ENCODE results near the gene HOXB8. TPM values are rescaled to one million over a fixed set of nuclear protein-coding genes. Genes with fewer than 3 reads are reported as not detected.

Gene HOXB8
- total RNA-seq, 1 donor from 2014 or later: not detected

DNA sequence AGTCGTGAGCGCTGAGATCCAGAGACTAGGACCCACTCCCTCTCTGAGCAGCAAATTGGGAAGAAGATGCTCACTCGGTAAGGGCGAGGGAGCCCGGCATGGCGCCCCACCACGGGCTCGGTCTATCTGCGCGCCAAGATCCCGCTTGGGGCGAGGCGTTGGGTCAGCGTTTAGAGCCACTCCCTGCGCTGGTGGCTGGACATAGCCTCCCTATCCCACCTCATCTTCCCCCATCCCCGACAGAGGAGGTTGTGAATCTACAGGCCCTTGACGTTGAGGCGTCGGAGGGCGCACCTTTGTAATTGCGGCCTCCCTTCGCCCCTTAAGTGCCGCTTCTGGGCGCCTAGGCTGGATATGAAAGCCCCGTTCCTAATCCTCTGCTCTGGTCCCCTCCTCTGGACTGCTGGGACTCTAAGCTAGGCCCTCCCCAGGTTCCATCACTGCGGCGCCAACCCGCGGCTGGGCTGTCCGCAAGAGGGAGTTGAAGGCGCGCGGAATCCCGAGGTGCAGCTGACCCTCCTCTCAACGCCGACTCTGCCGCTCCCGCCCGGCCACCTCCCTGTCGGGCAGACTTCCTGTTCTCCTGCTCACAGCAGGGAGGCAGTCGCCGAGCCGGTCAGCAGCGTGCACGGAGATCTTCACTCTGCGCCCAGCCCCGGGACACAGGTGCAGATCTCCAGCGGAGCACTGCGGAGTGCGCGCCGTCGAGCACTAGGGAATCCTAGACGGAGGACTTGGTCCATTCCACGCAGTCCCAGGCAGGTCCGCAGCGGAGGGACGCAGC lies 27.2 kb upstream of the HOXB8 start:
- peaks cover 9% of the 10 kb centered on the region for H3K9me3 Mint-ChIP-seq (ENCODE audit: unreplicated experiment)
- H3K4me3 Mint-ChIP-seq (ENCODE audit: unreplicated experiment): no peak overlapping the region
- H3K27ac Mint-ChIP-seq (ENCODE audit: unreplicated experiment): no peak overlapping the region
- peaks cover 43% of the 10 kb centered on the region for H3K27me3 Mint-ChIP-seq (ENCODE audit: unreplicated experiment)
- TF ChIP-seq, protein P1, sequence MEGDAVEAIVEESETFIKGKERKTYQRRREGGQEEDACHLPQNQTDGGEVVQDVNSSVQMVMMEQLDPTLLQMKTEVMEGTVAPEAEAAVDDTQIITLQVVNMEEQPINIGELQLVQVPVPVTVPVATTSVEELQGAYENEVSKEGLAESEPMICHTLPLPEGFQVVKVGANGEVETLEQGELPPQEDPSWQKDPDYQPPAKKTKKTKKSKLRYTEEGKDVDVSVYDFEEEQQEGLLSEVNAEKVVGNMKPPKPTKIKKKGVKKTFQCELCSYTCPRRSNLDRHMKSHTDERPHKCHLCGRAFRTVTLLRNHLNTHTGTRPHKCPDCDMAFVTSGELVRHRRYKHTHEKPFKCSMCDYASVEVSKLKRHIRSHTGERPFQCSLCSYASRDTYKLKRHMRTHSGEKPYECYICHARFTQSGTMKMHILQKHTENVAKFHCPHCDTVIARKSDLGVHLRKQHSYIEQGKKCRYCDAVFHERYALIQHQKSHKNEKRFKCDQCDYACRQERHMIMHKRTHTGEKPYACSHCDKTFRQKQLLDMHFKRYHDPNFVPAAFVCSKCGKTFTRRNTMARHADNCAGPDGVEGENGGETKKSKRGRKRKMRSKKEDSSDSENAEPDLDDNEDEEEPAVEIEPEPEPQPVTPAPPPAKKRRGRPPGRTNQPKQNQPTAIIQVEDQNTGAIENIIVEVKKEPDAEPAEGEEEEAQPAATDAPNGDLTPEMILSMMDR (IDR thresholded peaks at IDR 0.05; ENCODE audit: partially characterized antibody, unreplicated experiment): no peak
- DNase-seq: peak; percentile 38
- no peaks in the 10 kb centered on the region for H3K4me1 Mint-ChIP-seq (ENCODE audit: low read depth, unreplicated experiment)
- no peaks in the 10 kb centered on the region for H3K36me3 Mint-ChIP-seq (ENCODE audit: unreplicated experiment)

DNA sequence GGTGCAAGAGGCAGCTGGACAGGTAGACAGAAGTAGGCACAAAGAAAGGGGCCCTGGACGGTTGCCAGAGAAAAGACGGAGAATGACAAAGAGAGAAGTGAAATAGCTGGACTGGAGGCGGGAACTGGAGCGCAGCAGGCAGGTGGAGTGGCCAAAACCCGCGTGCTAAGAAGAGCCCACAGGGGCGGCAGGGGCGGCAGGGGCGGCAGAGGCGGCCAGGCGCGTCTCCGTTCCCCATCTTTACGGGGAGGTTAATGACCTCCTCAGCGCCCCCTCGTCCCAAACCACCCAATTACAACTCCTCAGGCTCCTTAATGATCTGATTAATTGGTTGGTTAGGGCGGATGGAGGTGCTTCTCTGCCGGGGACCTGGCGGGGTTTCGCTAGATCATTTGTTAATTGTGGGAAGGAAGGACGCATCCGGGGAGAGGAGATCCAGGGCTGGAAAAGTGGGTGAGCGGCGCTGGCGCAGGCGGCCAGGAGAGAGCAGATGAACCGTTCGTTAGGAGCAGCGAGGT lies 26.5 kb upstream of the HOXB8 start:
- Mint-ChIP-seq H3K9me3 (ENCODE audit: unreplicated experiment) (peaks cover 9% of the 10 kb centered on the region), H3K4me1 (ENCODE audit: low read depth, unreplicated experiment) (no peaks in the 10 kb centered on the region), H3K27ac (ENCODE audit: unreplicated experiment) (no peak overlapping the region), H3K36me3 (ENCODE audit: unreplicated experiment) (no peaks in the 10 kb centered on the region), H3K4me3 (ENCODE audit: unreplicated experiment) (peak overlapping the region; percentile 28), H3K27me3 (ENCODE audit: unreplicated experiment) (peaks cover 45% of the 10 kb centered on the region)
- no peak for DNase-seq
- TF ChIP-seq, protein P1 (IDR thresholded peaks at IDR 0.05; ENCODE audit: partially characterized antibody, unreplicated experiment): no peak

DNA sequence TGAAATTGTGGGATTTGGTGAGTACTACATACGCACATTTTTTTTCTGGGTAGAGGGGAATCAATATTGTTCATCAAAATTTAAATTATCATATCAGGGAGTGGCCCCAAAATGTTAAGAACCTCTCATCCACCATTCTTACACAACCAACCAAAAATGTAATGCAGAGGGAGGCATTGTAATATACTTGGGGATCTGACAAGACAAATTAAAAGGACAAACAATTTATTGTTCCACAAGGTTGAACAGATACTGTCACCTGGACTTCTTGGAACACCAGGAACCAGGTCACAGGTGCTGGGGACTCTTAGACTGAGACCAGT lies 25.7 kb upstream of the HOXB8 start:
- DNase-seq: no peak
- Mint-ChIP-seq H3K9me3 (ENCODE audit: unreplicated experiment) (peaks cover 9% of the 10 kb centered on the region), H3K36me3 (ENCODE audit: unreplicated experiment) (no peaks in the 10 kb centered on the region), H3K27me3 (ENCODE audit: unreplicated experiment) (peaks cover 51% of the 10 kb centered on the region), H3K4me3 (ENCODE audit: unreplicated experiment) (no peak overlapping the region), H3K4me1 (ENCODE audit: low read depth, unreplicated experiment) (no peaks in the 10 kb centered on the region), H3K27ac (ENCODE audit: unreplicated experiment) (no peak overlapping the region)
- TF ChIP-seq, protein P1 (IDR thresholded peaks at IDR 0.05; ENCODE audit: partially characterized antibody, unreplicated experiment): no peak

DNA sequence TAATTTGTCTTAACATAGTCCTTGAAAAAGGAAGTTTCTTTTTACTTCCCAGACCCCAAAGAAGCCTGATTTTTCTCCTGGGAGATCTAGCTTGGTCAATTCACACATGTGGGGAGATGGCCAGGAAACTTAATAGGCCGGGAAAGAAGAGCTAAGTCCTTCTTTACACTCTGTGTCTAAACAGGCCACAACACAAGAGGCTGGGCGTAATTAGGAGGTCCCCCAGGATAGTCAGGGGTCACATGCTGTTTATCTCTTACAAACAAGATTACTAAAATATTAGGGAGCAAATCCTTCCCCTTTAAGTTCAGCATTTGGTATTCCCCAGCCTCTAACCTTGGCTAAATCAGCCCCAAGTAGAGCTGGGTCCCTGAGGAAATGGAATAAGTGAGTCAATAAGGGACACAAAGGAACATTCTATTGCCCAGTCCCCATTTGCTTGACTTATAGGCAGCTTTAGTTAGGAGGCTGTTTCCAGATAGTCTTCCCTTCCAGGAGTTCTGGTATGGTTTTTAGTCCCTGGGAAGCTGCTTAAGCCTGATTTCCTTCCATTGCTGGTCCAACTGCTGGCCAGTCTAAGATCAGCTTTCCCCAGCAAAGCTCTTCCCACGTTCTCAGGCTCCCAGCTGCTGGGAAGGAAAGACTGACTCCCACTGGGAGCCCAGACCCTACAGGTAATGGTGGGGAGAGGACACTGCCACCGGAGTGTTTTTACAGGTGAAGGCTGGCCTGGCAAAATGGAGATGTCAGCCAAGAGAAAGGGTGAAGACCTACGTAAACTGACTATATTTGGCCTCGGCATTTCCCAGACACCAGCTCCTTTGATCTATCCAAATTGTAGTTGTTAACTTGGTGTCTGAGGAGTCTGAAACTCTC lies 25.1 kb upstream of the HOXB8 start:
- peaks cover 50% of the 10 kb centered on the region for H3K27me3 Mint-ChIP-seq (ENCODE audit: unreplicated experiment)
- DNase-seq: no peak
- no peaks in the 10 kb centered on the region for H3K4me1 Mint-ChIP-seq (ENCODE audit: low read depth, unreplicated experiment)
- no peak overlapping the region for H3K4me3 Mint-ChIP-seq (ENCODE audit: unreplicated experiment)
- peaks cover 5% of the 10 kb centered on the region for H3K9me3 Mint-ChIP-seq (ENCODE audit: unreplicated experiment)
- no peak overlapping the region for H3K27ac Mint-ChIP-seq (ENCODE audit: unreplicated experiment)
- TF ChIP-seq, protein P1 (IDR thresholded peaks at IDR 0.05; ENCODE audit: partially characterized antibody, unreplicated experiment): no peak
- H3K36me3 Mint-ChIP-seq (ENCODE audit: unreplicated experiment): no peaks in the 10 kb centered on the region
